BJ (cell line): ENCODE data around the gene CNTN2. TPM values are rescaled to one million over a fixed set of nuclear protein-coding genes. Genes with fewer than 3 reads are reported as not detected.

Experiments
- CTCF ChIA-PET: fragments of 350-600 bp; formaldehyde crosslinking; extraction: SDS; loops from one replicate; lab custom pipeline; 2021; ENCODE audit warnings: antibody characterized with exemption, inconsistent platforms; lab: Yijun Ruan, JAX
- POLR2A ChIA-PET: fragments of 300-600 bp; sonication (Branson Sonifier 250); formaldehyde crosslinking; extraction: SDS; loops from one replicate; lab custom pipeline; 2021; ENCODE audit warnings: antibody characterized with exemption; lab: Charles Lee
- DNase-seq: peaks from one replicate; pipeline ENCODE4 v3.0.0-alpha.2; 2011; ENCODE audit warnings: low read depth
- H3K27me3 ChIP-seq: 2 replicates; pipeline ENCODE4 v1.6.0; 2011; ENCODE audit warnings: low read length; ENCODE audit not compliant: control insufficient read depth, insufficient read depth
- H3K36me3 ChIP-seq: 2 replicates; pipeline ENCODE4 v1.5.1; 2011; ENCODE audit warnings: low read length; ENCODE audit not compliant: control insufficient read depth, insufficient read depth
- H3K4me3 ChIP-seq: 2 replicates; pipeline ENCODE4 v1.5.1; 2011; ENCODE audit warnings: low read depth, mild to moderate bottlenecking, control low read depth, low read length
- CTCF ChIP-seq: IDR thresholded peaks from 2 replicates; pipeline ENCODE4 v1.5.1; 2011; ENCODE audit warnings: low read depth, mild to moderate bottlenecking, control low read depth, inconsistent platforms, low read length, moderate library complexity; ENCODE audit not compliant: insufficient read depth
- polyA plus RNA-seq: library from polyadenylated mRNA; depleted of rRNA; stranded (reverse); fragments of >200 nt; gene quantifications from 2 replicates; pipeline ENCODE4 v1.2.3, GENCODE V29; 2011

The CNTN2 gene
- polyA plus RNA-seq, 1 experiment: not detected

- Histone ChIP-seq H3K4me3 (no peak overlapping the region), H3K36me3 (no peaks in the 10 kb centered on the region), H3K27me3 (peaks cover 38% of the 10 kb centered on the region)
- ChIA-PET POLR2A (no interaction called here), CTCF (interaction anchor here (1.9 to 5.7 kb wide), 2 partner anchors 12 to 13 kb away, joined by 12 to 52 read pairs; no protein-coding TSS in a partner anchor)
- DNase-seq: no peak
- no peak for TF ChIP-seq CTCF
Measured at GRCh38 chr1:205049479-205049878, 6.5 kb downstream of the CNTN2 start.

GRCh38 chr1:205052690-205053089 is 9.7 kb downstream of the CNTN2 start:
- DNase-seq: no peak
- POLR2A ChIA-PET: no interaction called here
- peaks cover 23% of the 10 kb centered on the region for H3K27me3 ChIP-seq
- TF ChIP-seq CTCF: no peak
- CTCF ChIA-PET: interaction anchor here (0.6 to 5.7 kb wide), 6 partner anchors 10 to 204 kb away, joined by 3 to 52 read pairs (median 5); no protein-coding TSS in a partner anchor
- H3K4me3 ChIP-seq: no peak overlapping the region
- H3K36me3 ChIP-seq: no peaks in the 10 kb centered on the region

- Histone ChIP-seq H3K4me3 (no peak overlapping the region), H3K27me3 (peaks cover 20% of the 10 kb centered on the region), H3K36me3 (no peaks in the 10 kb centered on the region)
- CTCF ChIA-PET: interaction anchor here (0.6 to 5.7 kb wide), 6 partner anchors 9 to 1125 kb away, joined by 3 to 52 read pairs (median 5); no protein-coding TSS in a partner anchor
- no peak for TF ChIP-seq CTCF
- POLR2A ChIA-PET: no interaction called here
- no peak for DNase-seq
Measured at GRCh38 chr1:205053296-205053695, 10.3 kb downstream of the CNTN2 start.

- no peak for TF ChIP-seq CTCF
- DNase-seq: no peak
- Histone ChIP-seq H3K4me3 (no peak overlapping the region), H3K27me3 (peaks cover 20% of the 10 kb centered on the region), H3K36me3 (no peaks in the 10 kb centered on the region)
- POLR2A ChIA-PET: no interaction called here
- CTCF ChIA-PET: interaction anchor here (1.3 to 5.7 kb wide), 3 partner anchors 8 to 64 kb away, joined by 3 to 52 read pairs (median 7); no protein-coding TSS in a partner anchor
Measured at GRCh38 chr1:205054013-205054412, 11.0 kb downstream of the CNTN2 start.

- POLR2A ChIA-PET: no interaction called here
- TF ChIP-seq CTCF: no peak
- DNase-seq: no peak
- no peak overlapping the region for H3K4me3 ChIP-seq
- H3K36me3 ChIP-seq: no peaks in the 10 kb centered on the region
- CTCF ChIA-PET: interaction anchor here (1.2 to 1.8 kb wide), 3 partner anchors 14 to 115 kb away, joined by 3 to 4 read pairs (median 4); no protein-coding TSS in a partner anchor
- H3K27me3 ChIP-seq: peaks cover 14% of the 10 kb centered on the region; the same call in 1 of the 2 replicates
Measured at GRCh38 chr1:205056188-205056611, 13.2 kb downstream of the CNTN2 start.
